GM15510 (cell line): ENCODE measurements around the gene ZNF865.

Source experiments
- POLR2A ChIP-seq: IDR thresholded peaks from 3 replicates; pipeline ENCODE4 v1.6.1; 2011; ENCODE audit warnings: borderline replicate concordance; ENCODE audit not compliant: insufficient read length; ENCODE audit errors: extremely low read depth

Gene ZNF865

DNA sequence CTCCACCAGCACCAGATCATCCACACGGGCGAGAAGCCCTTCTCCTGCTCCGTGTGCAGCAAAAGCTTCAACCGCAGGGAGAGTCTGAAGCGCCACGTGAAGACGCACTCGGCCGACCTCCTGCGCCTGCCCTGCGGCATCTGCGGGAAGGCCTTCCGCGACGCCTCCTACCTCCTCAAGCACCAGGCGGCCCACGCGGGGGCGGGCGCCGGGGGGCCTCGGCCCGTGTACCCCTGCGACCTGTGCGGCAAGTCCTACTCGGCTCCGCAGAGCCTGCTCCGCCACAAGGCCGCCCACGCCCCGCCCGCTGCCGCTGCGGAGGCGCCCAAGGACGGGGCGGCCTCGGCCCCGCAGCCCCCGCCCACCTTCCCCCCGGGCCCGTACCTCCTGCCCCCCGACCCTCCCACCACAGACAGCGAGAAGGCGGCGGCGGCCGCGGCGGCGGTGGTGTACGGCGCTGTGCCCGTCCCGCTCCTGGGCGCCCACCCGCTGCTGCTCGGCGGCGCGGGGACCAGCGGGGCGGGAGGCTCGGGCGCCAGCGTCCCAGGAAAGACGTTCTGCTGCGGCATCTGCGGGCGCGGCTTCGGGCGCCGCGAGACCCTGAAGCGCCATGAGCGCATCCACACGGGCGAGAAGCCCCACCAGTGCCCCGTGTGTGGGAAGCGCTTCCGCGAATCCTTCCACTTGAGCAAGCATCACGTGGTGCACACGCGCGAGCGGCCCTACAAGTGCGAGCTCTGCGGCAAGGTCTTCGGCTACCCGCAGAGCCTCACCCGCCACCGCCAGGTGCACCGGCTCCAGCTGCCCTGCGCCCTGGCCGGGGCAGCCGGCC lies 9.5 kb downstream of the ZNF865 start:
- no peak for TF ChIP-seq POLR2A

DNA sequence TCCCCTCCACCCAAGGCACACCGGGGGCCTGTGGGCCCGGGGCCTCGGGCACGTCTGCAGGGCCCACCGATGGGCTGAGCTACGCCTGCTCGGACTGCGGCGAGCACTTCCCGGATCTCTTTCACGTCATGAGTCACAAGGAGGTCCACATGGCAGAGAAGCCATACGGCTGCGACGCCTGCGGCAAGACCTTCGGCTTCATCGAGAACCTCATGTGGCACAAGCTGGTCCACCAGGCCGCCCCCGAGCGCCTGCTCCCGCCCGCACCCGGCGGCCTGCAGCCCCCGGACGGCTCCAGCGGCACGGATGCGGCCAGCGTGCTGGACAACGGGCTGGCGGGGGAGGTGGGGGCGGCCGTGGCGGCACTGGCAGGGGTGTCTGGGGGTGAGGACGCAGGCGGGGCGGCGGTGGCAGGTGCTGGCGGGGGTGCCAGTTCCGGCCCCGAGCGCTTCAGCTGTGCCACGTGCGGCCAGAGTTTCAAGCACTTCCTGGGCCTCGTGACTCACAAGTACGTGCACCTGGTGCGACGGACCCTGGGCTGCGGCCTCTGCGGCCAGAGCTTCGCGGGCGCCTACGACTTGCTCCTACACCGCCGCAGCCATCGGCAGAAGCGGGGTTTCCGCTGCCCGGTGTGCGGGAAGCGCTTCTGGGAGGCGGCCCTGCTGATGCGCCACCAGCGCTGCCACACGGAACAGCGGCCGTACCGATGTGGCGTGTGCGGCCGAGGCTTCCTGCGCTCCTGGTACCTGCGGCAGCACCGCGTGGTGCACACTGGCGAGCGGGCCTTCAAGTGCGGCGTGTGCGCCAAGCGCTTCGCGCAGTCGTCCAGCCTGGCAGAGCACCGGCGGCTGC lies 10.3 kb downstream of the ZNF865 start:
- no peak for TF ChIP-seq POLR2A

DNA sequence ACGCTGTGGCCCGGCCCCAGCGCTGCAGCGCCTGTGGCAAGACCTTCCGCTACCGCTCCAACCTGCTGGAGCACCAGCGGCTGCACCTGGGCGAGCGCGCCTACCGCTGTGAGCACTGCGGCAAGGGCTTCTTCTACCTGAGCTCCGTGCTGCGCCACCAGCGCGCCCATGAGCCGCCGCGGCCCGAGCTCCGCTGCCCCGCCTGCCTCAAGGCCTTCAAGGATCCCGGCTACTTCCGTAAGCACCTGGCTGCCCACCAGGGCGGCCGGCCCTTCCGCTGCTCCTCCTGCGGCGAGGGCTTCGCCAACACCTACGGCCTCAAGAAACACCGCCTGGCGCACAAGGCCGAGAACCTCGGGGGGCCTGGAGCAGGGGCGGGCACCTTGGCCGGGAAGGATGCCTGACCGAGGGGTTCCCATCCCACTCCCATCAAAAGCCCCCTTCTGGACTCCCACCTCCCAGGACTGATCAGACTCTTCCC lies 11.0 kb downstream of the ZNF865 start:
- no peak for TF ChIP-seq POLR2A

DNA sequence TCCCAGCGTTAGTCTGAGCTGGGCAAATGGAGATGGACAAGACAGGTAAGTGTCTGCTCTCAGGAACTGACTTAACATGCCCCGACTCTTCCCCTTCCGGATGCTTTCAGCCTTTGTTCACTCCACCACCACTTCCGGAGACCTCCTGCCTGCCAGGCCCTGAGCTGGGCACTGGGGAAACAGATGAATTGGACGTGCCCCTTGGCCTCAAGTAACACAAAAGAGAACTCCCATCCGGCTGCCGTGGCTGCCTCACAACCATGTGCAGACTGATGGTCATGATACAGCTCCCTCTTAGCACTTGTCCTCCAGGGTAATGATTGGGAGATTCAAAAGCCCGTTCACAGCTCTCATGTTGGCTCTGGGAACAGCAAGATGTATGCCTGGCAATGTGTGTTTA lies 12.0 kb downstream of the ZNF865 start:
- TF ChIP-seq POLR2A, result no peak

DNA sequence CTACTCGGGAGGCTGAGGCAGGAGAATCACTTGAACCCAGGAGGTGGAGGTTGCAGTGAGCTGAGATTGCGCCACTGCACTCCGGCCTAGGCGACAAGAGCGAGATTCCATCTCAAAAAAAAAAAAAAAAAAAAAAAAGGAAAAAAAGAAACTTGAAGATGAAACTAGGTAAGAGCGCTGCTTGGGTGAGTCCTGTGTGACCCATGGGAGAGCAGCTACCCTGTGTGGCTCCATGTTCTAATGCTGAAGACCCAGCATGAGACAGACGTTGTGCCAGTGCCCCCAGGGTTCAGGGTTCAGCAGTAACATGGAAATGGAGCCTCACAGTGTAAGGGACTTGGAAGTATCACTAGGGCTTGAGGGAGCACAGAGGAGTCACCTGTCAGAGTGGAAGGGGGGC lies 13.0 kb downstream of the ZNF865 start:
- no peak for TF ChIP-seq POLR2A

DNA sequence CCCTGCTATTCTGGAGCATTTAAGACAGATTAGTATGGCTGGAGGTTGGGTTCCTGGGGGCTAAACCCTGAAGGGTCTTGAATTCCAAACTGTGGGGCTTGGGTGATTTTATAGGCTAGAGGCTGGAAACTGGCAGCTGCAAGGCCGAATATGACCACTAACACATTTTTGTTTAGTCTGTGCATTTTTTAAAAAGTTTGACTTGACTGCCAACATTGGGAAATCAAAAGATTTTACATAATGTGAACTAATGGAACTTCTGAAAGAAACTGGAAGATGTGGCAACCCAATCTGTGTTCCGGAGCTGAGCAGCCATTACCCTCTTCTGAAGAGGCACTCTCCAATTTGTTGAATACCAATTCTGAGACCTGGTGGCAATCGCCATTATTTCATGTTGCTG lies 13.8 kb downstream of the ZNF865 start:
- TF ChIP-seq POLR2A, result no peak

DNA sequence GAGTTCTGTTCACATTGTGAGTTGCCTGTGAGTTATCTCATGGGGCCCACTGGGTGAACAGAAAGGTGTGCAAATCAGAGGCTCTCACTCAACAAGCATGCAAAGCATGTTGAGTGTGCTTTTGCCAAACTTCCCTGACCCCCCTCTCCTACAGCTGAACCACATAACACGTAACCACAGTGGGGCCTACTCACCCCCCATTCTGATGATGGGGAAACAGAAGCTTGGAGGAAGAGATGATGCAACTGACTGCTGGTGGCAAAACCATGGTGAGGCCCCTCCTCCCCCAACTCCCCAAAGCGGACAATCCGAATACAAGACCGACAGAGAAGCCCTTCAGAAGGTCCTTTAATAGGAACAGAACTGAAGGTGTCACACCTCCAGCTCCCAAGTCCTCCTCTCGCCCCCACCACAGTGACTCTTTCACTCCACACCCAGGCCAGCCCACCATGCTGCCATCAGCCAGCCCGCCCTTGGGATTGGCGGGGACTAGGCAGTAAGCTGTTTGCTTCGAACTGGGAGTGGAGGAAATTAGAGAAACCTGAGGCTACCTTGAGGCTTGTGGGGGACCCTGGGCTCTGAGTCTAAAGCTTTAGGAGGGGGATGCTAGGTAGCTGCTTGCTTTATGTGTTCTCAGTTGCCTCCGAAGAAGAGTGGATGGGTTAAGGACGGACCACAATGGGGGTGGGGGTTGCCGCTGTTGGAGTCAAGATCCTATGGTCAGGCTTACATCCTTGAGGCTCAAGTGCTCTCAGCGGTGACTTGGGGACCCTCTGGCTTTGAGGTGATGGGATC lies 15.2 kb downstream of the ZNF865 start:
- no peak for TF ChIP-seq POLR2A

DNA sequence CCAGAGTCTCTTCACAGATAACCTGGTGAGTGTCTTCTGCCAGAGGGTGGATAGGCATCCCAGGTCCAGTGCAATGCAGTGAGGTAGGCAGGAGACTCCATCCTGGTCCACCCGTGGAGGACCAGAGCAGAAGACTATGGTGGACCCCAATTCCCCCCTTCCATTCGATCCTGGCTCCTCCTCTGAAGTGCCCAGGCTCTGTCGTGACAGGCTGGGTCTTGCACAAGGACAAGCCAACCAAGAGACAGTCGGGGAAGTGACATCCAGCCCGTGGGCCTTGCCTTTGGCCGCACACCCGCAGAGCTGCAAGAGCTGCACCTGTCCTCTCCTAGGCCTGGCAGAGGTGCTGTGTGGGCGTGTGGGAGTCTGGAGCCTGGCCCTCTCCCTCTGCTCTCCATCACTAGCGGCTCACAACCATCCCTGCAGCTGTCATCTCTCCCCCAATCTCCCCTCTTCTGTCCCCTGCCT lies 15.8 kb downstream of the ZNF865 start:
- TF ChIP-seq POLR2A, result no peak

DNA sequence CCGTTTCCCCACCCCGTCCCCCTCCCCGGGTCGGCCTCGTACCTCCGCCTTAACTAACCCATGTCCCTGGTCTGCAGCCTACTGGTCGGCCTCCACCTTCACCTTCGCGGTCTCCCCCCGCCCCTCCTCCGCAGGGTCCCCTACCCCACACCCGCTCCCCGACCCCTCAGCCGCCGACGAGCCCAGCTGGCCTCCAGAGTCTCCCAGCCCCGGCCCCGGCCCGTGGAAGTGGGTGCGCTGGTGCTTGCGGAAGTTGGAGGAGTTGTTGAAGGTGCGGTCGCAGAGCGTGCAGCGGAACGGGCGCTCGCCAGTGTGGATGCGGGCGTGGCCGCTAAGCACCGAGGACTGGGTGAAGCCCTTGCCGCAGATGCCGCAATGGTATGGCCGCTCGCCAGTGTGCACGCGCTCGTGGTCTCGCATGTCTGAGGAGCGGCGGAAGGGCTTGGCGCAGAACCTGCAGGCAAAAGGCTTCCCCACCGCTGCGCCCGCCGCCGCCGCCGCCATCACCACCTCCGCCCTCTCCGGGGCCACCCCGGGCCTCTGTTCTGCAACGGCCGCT lies 16.3 kb downstream of the ZNF865 start:
- no peak for TF ChIP-seq POLR2A

DNA sequence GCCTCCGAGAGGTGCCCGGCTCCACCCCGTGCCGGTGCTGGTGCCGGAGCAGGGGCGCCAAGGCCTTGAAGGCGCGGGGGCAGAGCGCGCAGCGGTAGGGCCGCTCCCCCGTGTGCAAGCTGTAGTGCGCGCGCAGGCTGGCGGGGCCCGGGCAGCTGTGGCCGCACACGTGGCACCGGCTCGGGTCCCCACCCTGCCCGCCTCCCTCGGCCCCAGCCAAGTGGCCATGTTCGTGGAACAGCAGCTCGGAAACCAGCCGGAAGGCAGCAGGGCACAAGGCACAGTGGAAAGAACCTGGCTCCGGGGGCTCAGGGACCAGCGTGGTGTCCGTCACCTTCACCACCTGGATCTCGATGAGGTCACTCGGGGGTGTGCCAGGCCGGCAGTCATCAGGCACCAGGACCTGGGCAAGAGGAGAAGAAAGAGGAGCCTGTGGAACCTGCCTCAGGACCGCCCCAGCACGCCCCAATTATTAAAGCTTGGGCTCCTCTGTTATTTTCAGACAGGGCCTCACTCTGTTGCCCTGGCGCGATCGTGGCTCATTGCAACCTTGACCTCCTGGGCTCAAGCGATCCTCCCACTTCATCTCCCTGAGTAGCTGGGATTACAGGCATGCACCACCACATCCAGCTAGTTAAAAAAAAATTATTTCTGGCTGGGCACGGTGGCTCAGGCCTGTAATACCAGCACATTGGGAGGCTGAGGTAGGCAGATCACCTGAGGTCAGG lies 17.0 kb downstream of the ZNF865 start:
- no peak for TF ChIP-seq POLR2A

DNA sequence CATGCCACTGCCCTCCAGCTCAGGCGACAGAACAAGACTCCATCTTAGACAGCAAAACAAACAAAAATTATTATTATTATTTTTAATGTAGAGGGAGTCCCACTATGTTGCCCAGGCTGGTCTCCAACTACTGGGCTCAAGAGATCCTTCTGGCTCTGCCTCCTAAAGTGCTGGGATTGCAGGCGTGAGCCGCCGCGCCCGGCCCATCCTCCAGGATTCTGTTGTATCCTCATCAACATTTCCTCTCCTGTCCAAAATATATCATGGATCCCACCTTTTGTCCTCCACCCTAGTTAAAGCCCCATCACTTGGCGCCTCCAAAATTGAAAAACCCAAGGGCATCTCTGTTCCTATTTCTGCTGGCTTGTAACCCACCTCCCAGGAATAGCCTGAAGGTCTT lies 17.7 kb downstream of the ZNF865 start:
- TF ChIP-seq POLR2A, result no peak

DNA sequence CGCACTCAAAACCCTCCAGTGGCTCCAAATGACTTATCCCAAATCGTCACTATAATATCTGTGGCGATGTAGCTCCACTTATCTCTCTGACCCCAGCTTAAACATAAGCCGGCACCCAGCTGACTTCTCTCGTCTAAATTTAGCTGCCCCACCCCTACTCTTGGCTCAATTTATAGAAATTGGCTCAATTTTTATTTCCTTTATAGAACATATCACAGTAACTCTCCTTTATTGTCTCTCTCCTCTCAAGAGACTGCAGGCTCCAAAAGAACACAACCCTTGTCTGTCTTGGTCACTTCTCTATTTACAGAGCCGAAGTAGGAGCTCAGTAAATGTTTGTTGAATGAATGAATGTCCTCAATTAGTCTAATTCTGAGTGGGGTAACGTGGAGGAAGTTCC lies 18.1 kb downstream of the ZNF865 start:
- TF ChIP-seq POLR2A, result no peak

DNA sequence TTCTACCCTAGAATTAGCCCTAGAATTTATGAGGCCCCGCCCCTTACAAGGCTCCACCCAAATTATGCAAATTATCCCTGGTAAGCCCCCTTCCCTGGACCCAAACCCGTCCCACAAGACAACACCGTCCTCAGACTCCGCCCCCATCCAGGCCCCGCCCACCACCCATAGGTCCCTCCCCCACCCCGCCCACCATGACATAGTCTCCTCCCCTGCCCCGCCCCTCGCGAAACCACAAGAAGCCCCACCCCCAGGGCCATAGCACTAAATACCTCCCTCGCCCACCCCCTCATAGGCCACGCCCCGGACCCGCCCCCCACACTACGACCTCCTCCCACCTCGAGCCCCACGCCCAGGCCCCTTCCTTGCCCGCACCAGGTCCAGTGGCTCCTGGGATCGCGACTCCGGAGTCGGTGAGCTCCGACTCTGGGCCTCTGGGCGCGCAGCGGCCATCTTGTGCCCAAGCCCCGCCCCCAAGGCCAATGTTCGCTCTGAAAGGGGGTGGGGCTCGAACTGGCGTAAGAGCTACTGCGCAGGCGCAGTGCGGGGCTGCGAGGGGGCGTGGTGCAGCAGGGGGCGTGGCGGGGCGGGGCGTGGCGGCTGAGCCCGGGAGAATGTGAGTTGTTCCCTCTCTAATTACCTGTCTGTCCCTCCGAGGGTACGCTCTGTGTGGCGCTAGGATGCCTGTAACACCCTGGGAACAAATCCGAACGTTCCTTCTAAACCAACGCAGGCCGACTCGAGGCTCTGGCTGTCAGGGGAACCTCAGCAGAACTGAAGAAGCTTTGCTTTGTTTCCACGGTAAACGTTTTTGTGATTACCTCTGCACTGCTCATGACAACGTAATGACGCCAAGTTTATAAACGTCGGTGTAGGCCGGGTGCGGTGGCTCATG lies 18.9 kb downstream of the ZNF865 start, which contains the start of gene ZNF784:
Gene ZNF784 (minus strand): TSS at position 458 of the 895 bp plus-strand sequence. CDS start 5 bp downstream, at position 453.
- TF ChIP-seq POLR2A, result peak; percentile 77
